GM13976 (cell line): ENCODE data around the gene ENO2.

ENCODE experiments used
- DNase-seq: peaks from one replicate; pipeline ENCODE4 v3.0.0; 2012; ENCODE audit warnings: low spot score
- in situ Hi-C: fragments of 300-500 bp; cut with MboI; formaldehyde crosslinking; loops from one replicate; pipeline ENCODE4 v1.12.0; 2022; ENCODE audit warnings: low sequenced_read_pairs, mixed read lengths, inconsistent platforms; ENCODE audit not compliant: unreplicated experiment
- TF ChIP-seq, protein P1 (sequence below): IDR thresholded peaks from 2 replicates; pipeline ENCODE4 v1.5.1; 2012; ENCODE audit warnings: borderline replicate concordance, mild to moderate bottlenecking; ENCODE audit not compliant: insufficient read depth; ENCODE audit errors: extremely low read depth, missing control alignments, control extremely low read depth

Gene ENO2

DNA sequence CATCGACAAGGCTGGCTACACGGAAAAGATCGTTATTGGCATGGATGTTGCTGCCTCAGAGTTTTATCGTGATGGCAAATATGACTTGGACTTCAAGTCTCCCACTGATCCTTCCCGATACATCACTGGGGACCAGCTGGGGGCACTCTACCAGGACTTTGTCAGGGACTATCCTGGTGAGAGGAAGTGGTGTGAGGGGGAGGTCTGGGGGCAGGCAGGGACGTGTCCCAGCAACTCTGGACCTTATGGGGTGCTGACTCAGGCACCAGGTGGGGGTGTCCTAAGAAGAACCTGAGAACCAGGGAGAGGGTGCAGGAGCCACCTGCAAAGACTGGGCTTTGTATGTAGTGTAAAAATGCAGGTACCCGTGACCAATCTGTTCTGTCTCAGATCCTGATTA lies 5.2 kb downstream of the ENO2 start:
- TF ChIP-seq, protein P1, sequence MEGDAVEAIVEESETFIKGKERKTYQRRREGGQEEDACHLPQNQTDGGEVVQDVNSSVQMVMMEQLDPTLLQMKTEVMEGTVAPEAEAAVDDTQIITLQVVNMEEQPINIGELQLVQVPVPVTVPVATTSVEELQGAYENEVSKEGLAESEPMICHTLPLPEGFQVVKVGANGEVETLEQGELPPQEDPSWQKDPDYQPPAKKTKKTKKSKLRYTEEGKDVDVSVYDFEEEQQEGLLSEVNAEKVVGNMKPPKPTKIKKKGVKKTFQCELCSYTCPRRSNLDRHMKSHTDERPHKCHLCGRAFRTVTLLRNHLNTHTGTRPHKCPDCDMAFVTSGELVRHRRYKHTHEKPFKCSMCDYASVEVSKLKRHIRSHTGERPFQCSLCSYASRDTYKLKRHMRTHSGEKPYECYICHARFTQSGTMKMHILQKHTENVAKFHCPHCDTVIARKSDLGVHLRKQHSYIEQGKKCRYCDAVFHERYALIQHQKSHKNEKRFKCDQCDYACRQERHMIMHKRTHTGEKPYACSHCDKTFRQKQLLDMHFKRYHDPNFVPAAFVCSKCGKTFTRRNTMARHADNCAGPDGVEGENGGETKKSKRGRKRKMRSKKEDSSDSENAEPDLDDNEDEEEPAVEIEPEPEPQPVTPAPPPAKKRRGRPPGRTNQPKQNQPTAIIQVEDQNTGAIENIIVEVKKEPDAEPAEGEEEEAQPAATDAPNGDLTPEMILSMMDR = no peak
- in situ Hi-C loops = no loop called here
- DNase-seq = no peak

DNA sequence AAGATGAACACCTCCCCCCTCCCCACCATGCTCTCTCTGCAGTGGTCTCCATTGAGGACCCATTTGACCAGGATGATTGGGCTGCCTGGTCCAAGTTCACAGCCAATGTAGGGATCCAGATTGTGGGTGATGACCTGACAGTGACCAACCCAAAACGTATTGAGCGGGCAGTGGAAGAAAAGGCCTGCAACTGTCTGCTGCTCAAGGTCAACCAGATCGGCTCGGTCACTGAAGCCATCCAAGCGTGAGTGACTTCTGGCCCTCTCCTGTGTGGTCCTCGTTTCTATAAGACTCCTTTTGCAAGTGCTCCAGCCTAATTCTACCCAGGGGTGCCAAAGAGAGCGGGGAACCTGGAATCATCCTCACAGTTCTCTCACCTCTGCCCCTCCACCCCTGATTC lies 7.2 kb downstream of the ENO2 start:
- in situ Hi-C loops = no loop called here

DNA sequence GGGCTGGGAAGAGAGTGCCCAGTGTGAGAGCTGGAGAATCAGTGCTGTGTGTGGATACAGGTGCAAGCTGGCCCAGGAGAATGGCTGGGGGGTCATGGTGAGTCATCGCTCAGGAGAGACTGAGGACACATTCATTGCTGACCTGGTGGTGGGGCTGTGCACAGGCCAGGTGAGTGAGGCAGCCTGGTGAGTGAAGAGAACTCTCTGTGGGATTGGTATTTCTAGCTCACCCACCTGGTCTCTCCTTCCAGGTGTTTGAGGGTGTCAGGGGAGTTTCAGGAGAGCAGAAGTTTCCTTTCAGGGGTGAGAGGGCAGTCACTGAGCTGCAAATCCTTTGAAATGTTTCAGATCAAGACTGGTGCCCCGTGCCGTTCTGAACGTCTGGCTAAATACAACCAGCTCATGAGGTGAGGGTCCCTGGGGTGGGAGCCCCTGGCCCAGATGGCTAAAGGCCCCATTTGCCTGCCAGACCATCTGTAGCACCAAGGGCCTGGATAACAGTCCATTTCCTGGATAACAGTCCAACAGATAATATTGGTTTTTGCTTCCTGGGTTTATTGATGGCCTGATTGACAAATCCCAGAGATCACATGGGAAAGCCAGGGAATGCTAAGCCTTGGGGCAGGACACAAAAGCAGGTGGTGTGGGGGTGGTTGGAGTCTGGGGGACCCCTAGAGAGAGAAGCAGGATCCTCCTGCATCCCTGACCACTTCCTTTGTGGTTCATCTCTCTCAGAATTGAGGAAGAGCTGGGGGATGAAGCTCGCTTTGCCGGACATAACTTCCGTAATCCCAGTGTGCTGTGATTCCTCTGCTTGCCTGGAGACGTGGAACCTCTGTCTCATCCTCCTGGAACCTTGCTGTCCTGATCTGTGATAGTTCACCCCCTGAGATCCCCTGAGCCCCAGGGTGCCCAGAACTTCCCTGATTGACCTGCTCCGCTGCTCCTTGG lies 7.9 kb downstream of the ENO2 start:
- no peak for DNase-seq
- TF ChIP-seq, protein P1 = no peak
- in situ Hi-C loops = no loop called here

More for the DNA sequence above, 7.2 kb downstream of the ENO2 start:
- no peak for DNase-seq
- TF ChIP-seq, protein P1 = no peak

DNA sequence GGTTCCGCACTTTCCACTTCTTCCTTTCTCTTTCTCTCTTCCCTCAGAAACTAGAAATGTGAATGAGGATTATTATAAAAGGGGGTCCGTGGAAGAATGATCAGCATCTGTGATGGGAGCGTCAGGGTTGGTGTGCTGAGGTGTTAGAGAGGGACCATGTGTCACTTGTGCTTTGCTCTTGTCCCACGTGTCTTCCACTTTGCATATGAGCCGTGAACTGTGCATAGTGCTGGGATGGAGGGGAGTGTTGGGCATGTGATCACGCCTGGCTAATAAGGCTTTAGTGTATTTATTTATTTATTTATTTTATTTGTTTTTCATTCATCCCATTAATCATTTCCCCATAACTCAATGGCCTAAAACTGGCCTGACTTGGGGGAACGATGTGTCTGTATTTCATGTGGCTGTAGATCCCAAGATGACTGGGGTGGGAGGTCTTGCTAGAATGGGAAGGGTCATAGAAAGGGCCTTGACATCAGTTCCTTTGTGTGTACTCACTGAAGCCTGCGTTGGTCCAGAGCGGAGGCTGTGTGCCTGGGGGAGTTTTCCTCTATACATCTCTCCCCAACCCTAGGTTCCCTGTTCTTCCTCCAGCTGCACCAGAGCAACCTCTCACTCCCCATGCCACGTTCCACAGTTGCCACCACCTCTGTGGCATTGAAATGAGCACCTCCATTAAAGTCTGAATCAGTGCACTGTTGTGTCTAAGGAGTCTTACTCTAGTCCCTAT lies 8.8 kb downstream of the ENO2 start:
- TF ChIP-seq, protein P1 = no peak
- DNase-seq = no peak
- in situ Hi-C loops = no loop called here

DNA sequence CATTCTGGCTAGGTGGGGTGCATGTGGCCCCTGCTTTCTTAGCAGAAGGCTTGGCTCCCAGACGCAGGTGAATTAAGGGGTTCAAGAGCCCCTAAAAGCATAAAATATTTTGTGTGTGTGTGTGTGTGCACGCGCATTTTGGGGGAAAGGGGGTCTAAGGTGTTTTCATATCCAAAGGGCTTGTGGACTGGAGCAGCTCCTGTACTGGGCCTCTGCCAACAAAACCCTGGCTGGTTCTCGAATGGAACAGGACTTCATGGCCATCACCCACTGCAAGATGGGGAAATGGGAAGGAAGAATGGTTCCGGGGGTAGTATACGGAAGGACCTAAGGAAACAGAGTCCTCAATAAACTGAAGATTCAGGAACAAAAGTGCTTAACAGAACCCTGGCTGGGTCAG lies 9.5 kb downstream of the ENO2 start:
- in situ Hi-C loops = no loop called here
- no peak for DNase-seq
- TF ChIP-seq, protein P1 = no peak

DNA sequence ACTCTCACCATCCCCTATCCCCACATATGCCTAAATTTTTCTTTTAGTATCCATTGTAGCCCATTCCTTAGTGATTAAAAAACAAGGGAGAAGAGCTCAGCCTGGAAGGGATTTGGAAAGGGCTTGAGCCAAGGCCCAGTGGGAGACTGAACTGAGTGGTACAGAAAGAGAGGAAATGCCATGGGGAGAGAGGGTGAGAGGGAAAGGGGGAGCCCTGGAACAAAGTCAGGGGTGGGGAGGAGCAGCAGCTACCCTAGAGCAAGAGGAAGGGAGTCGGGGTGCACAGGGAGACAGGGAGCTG lies 10.8 kb downstream of the ENO2 start:
- no peak for DNase-seq
- TF ChIP-seq, protein P1 = no peak
- in situ Hi-C loops = loop anchor here (25.0 kb wide), 1 partner anchor 187 kb away; the partner anchor contains the start of gene C1RL
